D721Med (cell line): ENCODE results near the gene EPHB1.
"Not testable (repeated sequence)": the region's sequence is repeated elsewhere in the genome, so short reads cannot be mapped to it uniquely, and the experiment has no call there.

Source experiments
- DNase-seq: peaks from one replicate; pipeline ENCODE4 v3.0.0; 2011; ENCODE audit warnings: low spot score; ENCODE audit not compliant: insufficient read length
- FAIRE-seq: peaks from 2 replicates; lab custom pipeline; 2011; peaks lifted over from hg19 to GRCh38; lab: Jason Lieb, UNC
- CTCF ChIP-seq: IDR thresholded peaks from 2 replicates; pipeline ENCODE4 v1.5.1; 2012; ENCODE audit warnings: mild to moderate bottlenecking, control low read depth; ENCODE audit not compliant: insufficient read depth; ENCODE audit errors: missing control alignments

EPHB1 gene

GRCh38 chr3:135023996-135024658 lies 229.1 kb downstream of the EPHB1 start:
- no peak for TF ChIP-seq CTCF
- no peak for FAIRE-seq
- DNase-seq = no peak

- DNase-seq, FAIRE-seq: not testable (repeated sequence)
These were observed 235.9 kb downstream of the EPHB1 start for GRCh38 chr3:135030768-135031615.

GRCh38 chr3:135033737-135034136 lies 238.7 kb downstream of the EPHB1 start:
- no peak for DNase-seq
- no peak for FAIRE-seq
- no peak for TF ChIP-seq CTCF

- DNase-seq = no peak
- FAIRE-seq = no peak
- TF ChIP-seq CTCF = no peak
These were observed 239.3 kb downstream of the EPHB1 start for GRCh38 chr3:135034291-135034768.

- DNase-seq (no peak), FAIRE-seq (no peak)
- TF ChIP-seq CTCF = no peak
These were observed 239.9 kb downstream of the EPHB1 start for GRCh38 chr3:135034891-135035440.

- TF ChIP-seq CTCF = no peak
- FAIRE-seq (no peak), DNase-seq (no peak)
These were observed 243.1 kb downstream of the EPHB1 start for GRCh38 chr3:135038186-135038585.

- FAIRE-seq, DNase-seq: not testable (repeated sequence)
These were observed 244.5 kb downstream of the EPHB1 start for GRCh38 chr3:135039536-135039935.
